C4-2B (cell line): ENCODE measurements around the gene EMILIN2.

ENCODE experiments used
- CTCF ChIP-seq: fragments of 450-650 bp; conservative IDR thresholded peaks from 2 replicates; pipeline ENCODE4 v1.5.1; 2017; ENCODE audit warnings: mild to moderate bottlenecking
- ZFX ChIP-seq: fragments of 450-650 bp; IDR thresholded peaks from 2 replicates; pipeline ENCODE4 v1.6.1; 2017

GRCh38 chr18:2850816-2851215 is 4.0 kb downstream of the EMILIN2 start:
- TF ChIP-seq CTCF (no peak), ZFX (no peak)
